ENCODE data around the gene TMEM178A. TPM values are rescaled to one million over a fixed set of nuclear protein-coding genes. Genes with fewer than 3 reads are reported as not detected.

The TMEM178A gene
- total and polyA plus RNA-seq, 2 of the 4 experiments (the other 2 are of a cell fraction) = 0.18 to 1.8 TPM

DNA sequence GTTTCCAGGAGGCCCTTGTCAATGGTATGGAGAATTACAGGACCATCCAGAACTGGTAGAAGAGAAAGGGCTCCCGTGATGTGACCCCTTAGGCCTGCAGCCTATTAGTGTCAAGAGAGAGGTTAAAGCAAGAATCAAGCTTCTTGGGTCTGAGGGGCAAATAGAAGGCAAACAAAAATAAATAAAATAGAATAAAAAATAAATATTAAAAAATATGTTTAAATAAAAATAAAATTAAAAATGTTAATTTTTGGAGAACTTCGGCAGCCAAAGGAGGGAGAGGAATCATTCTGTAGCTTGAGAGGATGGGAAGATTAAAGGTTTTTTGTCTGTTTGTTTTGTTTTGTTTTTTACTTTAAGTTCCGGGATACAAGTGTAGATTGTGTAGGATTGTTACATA is 15.2 kb upstream of the TMEM178A start:
- Histone ChIP-seq H2BK20ac (ENCODE audit: low read depth, low read length) (no peak overlapping the region), H2AFZ (replicated peaks; ENCODE audit: low read length, poor library complexity) (no peak overlapping the region), H3K9me3 (ENCODE audit: control insufficient read depth, insufficient read depth, low read length) (no peaks in the 10 kb centered on the region), H2BK5ac (ENCODE audit: low read depth, low read length, poor library complexity, severe bottlenecking) (no peak overlapping the region), H3K14ac (replicated peaks; ENCODE audit: low read depth, low read length) (no peak overlapping the region), H2AK9ac (replicated peaks; ENCODE audit: low read depth, low read length, poor library complexity) (no peak overlapping the region), H2BK120ac (ENCODE audit: low read depth, low read length) (no peak overlapping the region), H3K27ac (ENCODE audit: insufficient read depth, low read length) (no peak overlapping the region), H3K4me3 (ENCODE audit: insufficient read depth, low read depth, low read length) (no peak overlapping the region), H3K4me2 (ENCODE audit: low read depth, low read length) (no peak overlapping the region), H3K27me3 (ENCODE audit: control insufficient read depth, insufficient read depth, low read length) (no peaks in the 10 kb centered on the region), H2AK5ac (ENCODE audit: low read depth, low read length) (no peak overlapping the region), H3K4me1 (ENCODE audit: control insufficient read depth, insufficient read depth, low read length) (no peaks in the 10 kb centered on the region), H4K8ac (ENCODE audit: low read depth in 2 of 2, low read length in 2 of 2) (no peak overlapping the region), H3K18ac (ENCODE audit: low read depth, low read length) (no peak overlapping the region), H3K79me1 (ENCODE audit: low read depth in 1 of 2, low read length in 2 of 2) (no peaks in the 10 kb centered on the region), H4K91ac (ENCODE audit: insufficient read depth, low read depth, low read length) (no peak overlapping the region), H3K4ac (ENCODE audit: low read depth, low read length) (no peak overlapping the region), H3K56ac (ENCODE audit: extremely low read depth, insufficient read depth, low read length) (no peak overlapping the region), H3K36me3 (ENCODE audit: control insufficient read depth, insufficient read depth, low read length) (no peaks in the 10 kb centered on the region), H3K23ac (ENCODE audit: low read depth, low read length) (no peak overlapping the region), H4K20me1 (ENCODE audit: insufficient read depth, low read length) (no peaks in the 10 kb centered on the region), H3K9me1 (ENCODE audit: insufficient read depth, low read length) (no peaks in the 10 kb centered on the region), H2BK15ac (ENCODE audit: low read depth, low read length) (no peak overlapping the region), H3K9ac (ENCODE audit: low read depth, low read length) (no peak overlapping the region), H4K5ac (ENCODE audit: low read depth, low read length) (no peak overlapping the region)
- intact Hi-C loops (cut with micrococcal nuclease) (no loop called here), in situ Hi-C loops (cut with MboI; ENCODE audit: low sequenced_read_pairs) (no loop called here), dilution Hi-C loops (cut with HindIII; ENCODE audit: low sequenced_read_pairs, unreplicated experiment) (no loop called here)
- CTCF ChIA-PET = no interaction called here
- TF ChIP-seq MXI1 (IDR thresholded peaks at IDR 0.05; ENCODE audit: borderline replicate concordance, low read depth, low read length) = no peak
- TF ChIP-seq BHLHE40 (IDR thresholded peaks at IDR 0.05; ENCODE audit: low read depth, low read length) = no peak
- TF ChIP-seq CTCF (conservative IDR thresholded peaks at IDR 0.05; ENCODE audit: low read depth, low read length) = no peak
- TF ChIP-seq RCOR1 (IDR thresholded peaks at IDR 0.05; ENCODE audit: insufficient replicate concordance, low read length) = no peak
- TF ChIP-seq MAFK (IDR thresholded peaks at IDR 0.05; ENCODE audit: low read depth, low read length) = no peak
- no peak for TF ChIP-seq NFE2L2 (IDR thresholded peaks at IDR 0.05; ENCODE audit: low read depth, low read length)
- TF ChIP-seq, protein P1, sequence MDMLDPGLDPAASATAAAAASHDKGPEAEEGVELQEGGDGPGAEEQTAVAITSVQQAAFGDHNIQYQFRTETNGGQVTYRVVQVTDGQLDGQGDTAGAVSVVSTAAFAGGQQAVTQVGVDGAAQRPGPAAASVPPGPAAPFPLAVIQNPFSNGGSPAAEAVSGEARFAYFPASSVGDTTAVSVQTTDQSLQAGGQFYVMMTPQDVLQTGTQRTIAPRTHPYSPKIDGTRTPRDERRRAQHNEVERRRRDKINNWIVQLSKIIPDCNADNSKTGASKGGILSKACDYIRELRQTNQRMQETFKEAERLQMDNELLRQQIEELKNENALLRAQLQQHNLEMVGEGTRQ (IDR thresholded peaks at IDR 0.05; ENCODE audit: low read depth, low read length) = no peak
- TF ChIP-seq MAZ (IDR thresholded peaks at IDR 0.05; ENCODE audit: borderline replicate concordance, low read depth, low read length) = no peak
- TF ChIP-seq RFX5 (IDR thresholded peaks at IDR 0.05; ENCODE audit: low read depth, low read length) = no peak
- no peak for TF ChIP-seq SMC3 (IDR thresholded peaks at IDR 0.05; ENCODE audit: low read depth, low read length)
- no peak for TF ChIP-seq POLR2A (IDR thresholded peaks at IDR 0.05; ENCODE audit: low read depth, low read length)
- TF ChIP-seq, protein P2, sequence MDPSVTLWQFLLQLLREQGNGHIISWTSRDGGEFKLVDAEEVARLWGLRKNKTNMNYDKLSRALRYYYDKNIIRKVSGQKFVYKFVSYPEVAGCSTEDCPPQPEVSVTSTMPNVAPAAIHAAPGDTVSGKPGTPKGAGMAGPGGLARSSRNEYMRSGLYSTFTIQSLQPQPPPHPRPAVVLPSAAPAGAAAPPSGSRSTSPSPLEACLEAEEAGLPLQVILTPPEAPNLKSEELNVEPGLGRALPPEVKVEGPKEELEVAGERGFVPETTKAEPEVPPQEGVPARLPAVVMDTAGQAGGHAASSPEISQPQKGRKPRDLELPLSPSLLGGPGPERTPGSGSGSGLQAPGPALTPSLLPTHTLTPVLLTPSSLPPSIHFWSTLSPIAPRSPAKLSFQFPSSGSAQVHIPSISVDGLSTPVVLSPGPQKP (IDR thresholded peaks at IDR 0.05; ENCODE audit: borderline replicate concordance, low read depth, low read length) = no peak
- no peak for TF ChIP-seq CHD1 (IDR thresholded peaks at IDR 0.05; ENCODE audit: low read depth, low read length)
- TF ChIP-seq RAD21 (IDR thresholded peaks at IDR 0.05; ENCODE audit: low read length) = no peak
- no peak for TF ChIP-seq CEBPB (IDR thresholded peaks at IDR 0.05; ENCODE audit: low read depth, low read length)
- no peak for TF ChIP-seq FOS (IDR thresholded peaks at IDR 0.05; ENCODE audit: low read depth, low read length)
- WGBS, 2 experiments (ENCODE audit: extremely low coverage in 2 of 2, insufficient read length in 1 of 2) = no CpG with 5 or more reads among the region's 3 CpGs
- no TSS peak for BruUV-seq (replicated peaks)
- ATAC-seq (ENCODE audit: low read depth) = no peak
- POLR2A ChIA-PET (ENCODE audit: unreplicated experiment) = no interaction called here
- no peak for DNase-seq

Measured in IMR-90 (cell line).